Measurements from ENCODE around the gene OPCML. TPM values are rescaled to one million over a fixed set of nuclear protein-coding genes. Genes with fewer than 3 reads are reported as not detected.

OPCML gene
- total and polyA plus RNA-seq, 2 donors (not counting 1 experiment from before 2014, with no cell fraction given), result 0.99 to 2.8 TPM

GRCh38 chr11:132523929-132524328, 1008.4 kb downstream of the OPCML start:
- Histone ChIP-seq H3K4me1 (ENCODE audit: control insufficient read depth, extremely low read depth, insufficient read depth, low read length) (no peaks in the 10 kb centered on the region), H3K27ac (ENCODE audit: insufficient read depth, low read length) (no peak overlapping the region), H3K4me2 (ENCODE audit: extremely low read depth, insufficient read depth, low read length) (no peak overlapping the region), H3K36me3 (ENCODE audit: control insufficient read depth, insufficient read depth, low read length) (no peaks in the 10 kb centered on the region), H3K9me3 (ENCODE audit: control insufficient read depth, insufficient read depth, low read depth, low read length) (no peaks in the 10 kb centered on the region), H2AFZ (ENCODE audit: low read length) (no peak overlapping the region), H4K20me1 (ENCODE audit: control insufficient read depth, extremely low read depth, insufficient read depth, low read length) (no peaks in the 10 kb centered on the region), H3K27me3 (ENCODE audit: control insufficient read depth, insufficient read depth, low read length) (no peaks in the 10 kb centered on the region), H3K79me2 (ENCODE audit: control insufficient read depth, insufficient read depth, low read length) (no peaks in the 10 kb centered on the region), H3K4me3 (replicated peaks in 1 of 4; ENCODE audit: control extremely low read depth in 1 of 4, insufficient read depth in 1 of 4, low read depth in 3 of 4, low read length in 4 of 4) (no peak overlapping the region), H3K9ac (ENCODE audit: insufficient read depth, low read length) (no peak overlapping the region)
- DNase-seq (ENCODE audit: low read depth in 2 of 2), result peak in 1 of 2 donors; percentile 4
- TF ChIP-seq CTCF (conservative IDR thresholded peaks at IDR 0.05 in 1 of 2, IDR thresholded peaks at IDR 0.05 in 1 of 2; ENCODE audit: low read depth in 1 of 2, low read length in 2 of 2) (no peak), EZH2 (IDR thresholded peaks at IDR 0.05; ENCODE audit: low read length, missing control alignments) (no peak)

GRCh38 chr11:132520199-132520598, 1012.1 kb downstream of the OPCML start:
- no peaks in the 10 kb centered on the region for H3K27me3 ChIP-seq (ENCODE audit: control insufficient read depth, insufficient read depth, low read length)
- H3K4me3 ChIP-seq (replicated peaks in 1 of 4; ENCODE audit: control extremely low read depth in 1 of 4, insufficient read depth in 1 of 4, low read depth in 3 of 4, low read length in 4 of 4), result no peak overlapping the region
- no peak for TF ChIP-seq EZH2 (IDR thresholded peaks at IDR 0.05; ENCODE audit: low read length, missing control alignments)
- TF ChIP-seq CTCF (conservative IDR thresholded peaks at IDR 0.05 in 1 of 2, IDR thresholded peaks at IDR 0.05 in 1 of 2; ENCODE audit: low read depth in 1 of 2, low read length in 2 of 2), result no peak
- H3K4me2 ChIP-seq (ENCODE audit: extremely low read depth, insufficient read depth, low read length), result no peak overlapping the region
- no peak overlapping the region for H2AFZ ChIP-seq (ENCODE audit: low read length)
- no peaks in the 10 kb centered on the region for H3K4me1 ChIP-seq (ENCODE audit: control insufficient read depth, extremely low read depth, insufficient read depth, low read length)
- H3K9me3 ChIP-seq (ENCODE audit: control insufficient read depth, insufficient read depth, low read depth, low read length), result no peaks in the 10 kb centered on the region
- no peak overlapping the region for H3K9ac ChIP-seq (ENCODE audit: insufficient read depth, low read length)
- H4K20me1 ChIP-seq (ENCODE audit: control insufficient read depth, extremely low read depth, insufficient read depth, low read length), result no peaks in the 10 kb centered on the region
- no peak overlapping the region for H3K27ac ChIP-seq (ENCODE audit: insufficient read depth, low read length)
- no peaks in the 10 kb centered on the region for H3K79me2 ChIP-seq (ENCODE audit: control insufficient read depth, insufficient read depth, low read length)
- peak in 1 of 2 donors; percentile 55 for DNase-seq (ENCODE audit: low read depth in 2 of 2)
- H3K36me3 ChIP-seq (ENCODE audit: control insufficient read depth, insufficient read depth, low read length), result no peaks in the 10 kb centered on the region

- Histone ChIP-seq H3K27me3 (ENCODE audit: control insufficient read depth, insufficient read depth, low read length) (no peaks in the 10 kb centered on the region), H3K4me2 (ENCODE audit: extremely low read depth, insufficient read depth, low read length) (no peak overlapping the region), H3K36me3 (ENCODE audit: control insufficient read depth, insufficient read depth, low read length) (no peaks in the 10 kb centered on the region), H2AFZ (ENCODE audit: low read length) (no peak overlapping the region), H3K9ac (ENCODE audit: insufficient read depth, low read length) (no peak overlapping the region), H3K4me1 (ENCODE audit: control insufficient read depth, extremely low read depth, insufficient read depth, low read length) (no peaks in the 10 kb centered on the region), H4K20me1 (ENCODE audit: control insufficient read depth, extremely low read depth, insufficient read depth, low read length) (no peaks in the 10 kb centered on the region), H3K79me2 (ENCODE audit: control insufficient read depth, insufficient read depth, low read length) (no peaks in the 10 kb centered on the region), H3K4me3 (replicated peaks in 1 of 4; ENCODE audit: control extremely low read depth in 1 of 4, insufficient read depth in 1 of 4, low read depth in 3 of 4, low read length in 4 of 4) (no peak overlapping the region), H3K9me3 (ENCODE audit: control insufficient read depth, insufficient read depth, low read depth, low read length) (no peaks in the 10 kb centered on the region), H3K27ac (ENCODE audit: insufficient read depth, low read length) (no peak overlapping the region)
- TF ChIP-seq CTCF (conservative IDR thresholded peaks at IDR 0.05 in 1 of 2, IDR thresholded peaks at IDR 0.05 in 1 of 2; ENCODE audit: low read depth in 1 of 2, low read length in 2 of 2) (no peak), EZH2 (IDR thresholded peaks at IDR 0.05; ENCODE audit: low read length, missing control alignments) (no peak)
- peak in 1 of 2 donors; percentile 73 for DNase-seq (ENCODE audit: low read depth in 2 of 2)
These were observed 1013.0 kb downstream of the OPCML start for GRCh38 chr11:132519241-132519815.
